ENCODE results near the gene DGKD.
"Not testable (repeated sequence)": the region's sequence is repeated elsewhere in the genome, so short reads cannot be mapped to it uniquely, and the experiment has no call there.

Gene DGKD

GRCh38 chr2:233362742-233363141, 8.4 kb downstream of the DGKD start:
- DNase-seq = no peak

- DNase-seq = no peak
Observed at GRCh38 chr2:233363744-233364235, 9.5 kb downstream of the DGKD start.

DNA sequence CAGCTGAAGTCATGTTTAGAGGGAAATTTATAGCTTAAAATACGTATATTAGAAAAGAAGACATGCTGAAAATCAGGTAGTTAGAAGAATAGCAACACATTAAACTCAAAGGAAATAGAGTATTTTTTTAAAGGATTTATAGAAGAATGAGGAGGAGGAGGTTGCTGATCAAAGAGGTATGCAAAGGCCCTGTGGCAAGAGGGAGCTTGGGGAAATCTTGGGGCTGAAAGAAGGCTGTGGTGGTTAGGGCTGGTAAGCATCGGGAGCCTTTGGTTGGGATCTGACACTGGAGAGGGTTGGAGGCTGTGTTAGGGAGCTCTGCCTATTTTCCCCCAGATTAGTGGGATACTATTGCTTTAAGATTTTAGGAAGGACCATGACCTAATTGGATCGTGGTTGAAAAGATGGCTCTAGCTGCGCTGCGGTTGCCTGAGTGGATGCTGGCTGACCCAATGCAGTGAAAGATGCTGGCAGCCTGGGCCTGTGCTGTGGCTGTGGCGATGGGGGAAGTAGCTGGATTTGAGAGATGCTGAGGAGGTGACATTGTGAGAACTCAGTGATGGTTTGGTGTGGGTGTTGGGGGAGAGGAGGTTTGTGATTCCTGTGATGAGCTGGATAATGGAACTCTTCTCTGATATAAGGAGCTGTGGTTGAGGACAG, 11.7 kb downstream of the DGKD start:
- no peak for DNase-seq

GRCh38 chr2:233367586-233367985, 13.3 kb downstream of the DGKD start:
- DNase-seq = no peak

GRCh38 chr2:233368756-233369155, 14.5 kb downstream of the DGKD start:
- DNase-seq = no peak

DNA sequence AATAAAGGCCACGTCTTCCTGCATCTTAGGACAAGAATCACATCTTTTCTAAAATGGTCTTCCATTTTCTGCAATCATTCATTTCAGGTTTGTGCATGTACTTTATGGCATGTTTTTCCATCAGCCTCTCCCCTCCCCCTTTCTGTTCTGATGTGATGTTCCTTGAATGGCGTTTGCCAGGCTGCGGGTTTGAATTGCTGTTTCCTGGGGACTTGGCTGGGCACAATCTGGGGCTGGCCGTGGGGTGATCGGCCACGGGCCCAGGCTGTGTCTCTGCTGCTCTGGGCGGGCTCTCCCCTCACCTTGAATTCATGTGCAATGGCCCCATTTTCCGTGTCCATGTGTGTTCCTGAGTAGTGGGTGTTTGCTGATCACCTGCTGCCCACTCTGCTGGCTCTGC, 15.2 kb downstream of the DGKD start:
- DNase-seq = no peak

- DNase-seq = peak; percentile 21
Observed at GRCh38 chr2:233369897-233370685, 15.8 kb downstream of the DGKD start.

- DNase-seq = no peak
Observed at GRCh38 chr2:233371641-233372040, 17.3 kb downstream of the DGKD start.

DNA sequence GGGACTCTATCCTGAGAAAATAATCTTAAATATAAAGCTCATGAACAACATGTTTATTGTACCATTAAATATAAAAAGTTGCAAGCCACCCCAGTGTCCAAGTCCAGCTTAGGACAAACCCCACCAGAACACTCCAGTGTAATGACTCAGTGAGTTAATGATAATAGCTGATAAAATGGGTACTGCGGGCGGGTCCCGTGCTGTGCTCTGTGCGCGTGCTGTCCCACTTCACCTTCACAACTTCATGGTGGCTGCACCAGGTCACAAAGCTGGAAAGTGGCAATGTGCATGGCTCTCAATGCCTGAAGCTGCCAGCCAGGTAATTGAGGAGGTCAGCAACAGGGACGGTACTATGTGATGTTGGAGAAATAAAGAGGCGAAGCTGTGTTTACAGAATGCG, 18.6 kb downstream of the DGKD start:
- no peak for DNase-seq

GRCh38 chr2:233373316-233373715, 19.0 kb downstream of the DGKD start:
- no peak for DNase-seq

- DNase-seq = not testable (repeated sequence)
Observed at GRCh38 chr2:233374776-233375175, 20.5 kb downstream of the DGKD start.

- DNase-seq = no peak
Observed at GRCh38 chr2:233375490-233376314, 21.4 kb downstream of the DGKD start.

GRCh38 chr2:233379034-233379433, 24.7 kb downstream of the DGKD start:
- no peak for DNase-seq

GRCh38 chr2:233379441-233379840, 25.1 kb downstream of the DGKD start:
- DNase-seq = no peak

- DNase-seq = peak; percentile 17
Observed at GRCh38 chr2:233380132-233380895, 26.0 kb downstream of the DGKD start.

DNA sequence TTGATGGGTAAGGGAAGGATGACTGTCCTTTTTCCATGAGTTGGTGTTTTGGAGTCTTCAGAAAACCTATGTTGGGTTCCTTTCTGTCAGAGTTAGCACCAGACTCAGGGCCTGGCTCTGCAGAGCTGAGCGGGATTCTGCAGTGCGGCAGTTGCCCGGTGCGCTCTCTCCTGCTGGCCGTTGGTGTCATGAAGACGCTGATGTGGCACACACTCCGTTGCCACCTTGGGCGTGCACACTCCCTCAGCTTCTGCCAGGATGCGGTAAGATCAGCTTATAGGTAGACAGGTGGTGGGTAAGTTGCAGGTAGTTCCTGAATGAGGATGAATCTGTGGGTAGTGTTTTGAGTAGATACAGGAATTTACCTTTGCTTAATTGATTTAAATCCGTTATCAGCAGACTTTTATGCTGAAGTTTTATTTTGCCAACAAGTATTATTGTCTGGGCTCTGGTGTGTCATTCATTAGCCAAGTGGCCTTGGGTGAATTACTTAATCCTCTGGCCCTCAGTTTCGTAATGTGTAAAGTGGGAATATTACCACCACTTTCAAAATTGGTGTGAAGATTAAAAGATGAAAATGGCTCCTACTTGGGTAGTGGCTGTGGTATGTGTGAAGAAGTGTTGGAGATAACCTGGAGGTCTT, 26.8 kb downstream of the DGKD start:
- no peak for DNase-seq

DNA sequence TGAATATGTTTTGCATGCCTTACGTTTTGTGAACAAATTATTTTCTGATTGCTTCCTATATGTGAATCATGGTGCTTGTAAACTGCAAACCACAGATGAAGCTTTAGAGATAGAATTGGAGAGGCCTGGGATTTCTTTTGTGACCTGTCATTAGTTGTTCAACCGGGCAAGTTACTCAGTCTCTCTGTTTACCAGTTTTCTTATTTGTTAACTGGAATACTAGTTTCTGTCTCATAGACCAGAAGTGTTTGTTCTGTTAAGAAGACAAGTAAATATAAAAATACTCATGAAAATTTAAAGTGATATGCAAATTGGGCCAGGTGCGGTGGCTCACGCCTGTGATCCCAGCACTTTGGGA, 27.3 kb downstream of the DGKD start:
- no peak for DNase-seq

DNA sequence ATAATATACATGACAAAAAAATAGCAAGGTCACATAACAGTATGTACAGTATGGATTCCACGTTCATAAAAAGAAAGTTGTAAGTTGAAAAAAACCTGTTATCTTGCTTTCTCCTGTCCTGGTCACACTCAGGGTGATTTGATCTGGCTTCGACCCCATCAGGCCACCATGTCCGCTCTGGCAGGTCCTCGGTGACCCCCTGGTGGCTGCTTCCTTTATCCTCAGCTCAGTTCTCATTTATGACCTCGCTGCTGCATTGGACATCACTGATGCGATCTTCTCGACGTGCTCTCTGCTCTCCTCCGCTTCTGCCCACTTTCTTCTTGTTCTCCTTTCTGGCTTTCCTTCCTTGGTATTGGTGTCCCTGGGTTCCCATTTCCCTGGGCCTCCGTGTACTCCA, 29.7 kb downstream of the DGKD start:
- DNase-seq = no peak

GRCh38 chr2:233384811-233385488, 30.7 kb downstream of the DGKD start:
- no peak for DNase-seq

- DNase-seq = peak; percentile 12
Observed at GRCh38 chr2:233385489-233386044, 31.3 kb downstream of the DGKD start.

- peak; percentile 46 for DNase-seq
Observed at GRCh38 chr2:233386382-233387041, 32.2 kb downstream of the DGKD start.
